ENCODE data around the gene DHX16. TPM values are rescaled to one million over a fixed set of nuclear protein-coding genes. Genes with fewer than 3 reads are reported as not detected.

Gene DHX16
- total RNA-seq, 1 donor from 2014 or later: 38.5 TPM

DNA sequence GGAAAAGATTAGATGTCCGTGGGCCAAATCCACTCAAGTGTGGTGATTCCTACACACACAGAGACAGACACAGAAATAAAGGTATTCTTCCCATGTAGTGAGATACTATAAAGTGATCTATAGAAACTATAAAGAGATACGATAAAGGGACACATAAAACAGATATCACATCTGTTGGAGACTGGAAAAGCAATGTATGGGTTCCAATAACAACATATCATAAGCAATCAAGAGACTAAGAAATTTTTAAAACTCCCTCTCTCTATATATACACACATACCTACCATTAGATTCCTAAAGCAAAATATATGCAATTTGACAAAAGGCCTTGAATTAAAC, 61.0 kb downstream of the DHX16 start:
- Mint-ChIP-seq H3K4me3 (ENCODE audit: unreplicated experiment) (no peak overlapping the region), H3K36me3 (ENCODE audit: low read depth, unreplicated experiment) (peaks cover 40% of the 10 kb centered on the region), H3K9me3 (ENCODE audit: unreplicated experiment) (no peaks in the 10 kb centered on the region), H3K27ac (ENCODE audit: unreplicated experiment) (peak overlapping the region; percentile 49), H3K4me1 (ENCODE audit: unreplicated experiment) (peaks cover 31% of the 10 kb centered on the region), H3K27me3 (ENCODE audit: unreplicated experiment) (peaks cover 14% of the 10 kb centered on the region)
- DNase-seq (ENCODE audit: low spot score): no peak
- TF ChIP-seq, protein P1, sequence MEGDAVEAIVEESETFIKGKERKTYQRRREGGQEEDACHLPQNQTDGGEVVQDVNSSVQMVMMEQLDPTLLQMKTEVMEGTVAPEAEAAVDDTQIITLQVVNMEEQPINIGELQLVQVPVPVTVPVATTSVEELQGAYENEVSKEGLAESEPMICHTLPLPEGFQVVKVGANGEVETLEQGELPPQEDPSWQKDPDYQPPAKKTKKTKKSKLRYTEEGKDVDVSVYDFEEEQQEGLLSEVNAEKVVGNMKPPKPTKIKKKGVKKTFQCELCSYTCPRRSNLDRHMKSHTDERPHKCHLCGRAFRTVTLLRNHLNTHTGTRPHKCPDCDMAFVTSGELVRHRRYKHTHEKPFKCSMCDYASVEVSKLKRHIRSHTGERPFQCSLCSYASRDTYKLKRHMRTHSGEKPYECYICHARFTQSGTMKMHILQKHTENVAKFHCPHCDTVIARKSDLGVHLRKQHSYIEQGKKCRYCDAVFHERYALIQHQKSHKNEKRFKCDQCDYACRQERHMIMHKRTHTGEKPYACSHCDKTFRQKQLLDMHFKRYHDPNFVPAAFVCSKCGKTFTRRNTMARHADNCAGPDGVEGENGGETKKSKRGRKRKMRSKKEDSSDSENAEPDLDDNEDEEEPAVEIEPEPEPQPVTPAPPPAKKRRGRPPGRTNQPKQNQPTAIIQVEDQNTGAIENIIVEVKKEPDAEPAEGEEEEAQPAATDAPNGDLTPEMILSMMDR (IDR thresholded peaks at IDR 0.05; ENCODE audit: unreplicated experiment): no peak

DNA sequence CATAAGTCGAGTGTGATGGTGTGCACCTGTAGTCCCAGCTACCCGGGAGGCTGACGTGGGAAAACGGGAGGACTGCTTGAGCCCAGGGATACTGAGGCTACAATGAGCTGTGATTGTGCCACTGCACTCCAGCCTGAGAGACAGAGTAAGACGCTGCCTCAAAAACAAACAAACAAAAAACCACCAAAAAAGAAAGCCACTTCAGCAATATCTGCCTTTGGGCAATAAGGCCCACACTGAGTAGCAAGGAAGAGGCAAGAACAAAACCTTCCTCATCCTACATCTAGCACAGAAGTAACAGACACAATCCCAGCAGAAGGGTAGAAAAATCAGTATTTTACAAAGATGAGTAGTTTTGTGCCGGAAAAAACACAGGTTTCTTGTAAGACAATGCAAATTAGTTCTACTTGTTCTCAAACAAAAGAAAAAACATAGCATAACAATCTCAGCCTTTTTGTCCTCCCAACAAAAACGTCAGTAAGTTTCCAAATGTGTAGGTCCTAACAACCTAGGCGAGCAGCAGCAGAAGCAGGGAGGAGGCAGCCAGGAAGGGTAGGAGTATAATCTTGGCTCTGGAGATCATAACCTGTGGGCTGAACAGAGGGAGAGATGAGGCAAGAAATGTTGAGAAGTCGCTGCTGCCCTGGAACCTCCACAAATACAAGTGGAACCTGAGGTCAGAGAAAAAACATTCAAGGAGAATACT, 61.5 kb downstream of the DHX16 start:
- no peak for DNase-seq (ENCODE audit: low spot score)
- Mint-ChIP-seq H3K9me3 (ENCODE audit: unreplicated experiment) (no peaks in the 10 kb centered on the region), H3K27ac (ENCODE audit: unreplicated experiment) (peak overlapping the region; percentile 49), H3K4me3 (ENCODE audit: unreplicated experiment) (no peak overlapping the region), H3K36me3 (ENCODE audit: low read depth, unreplicated experiment) (peaks cover 40% of the 10 kb centered on the region), H3K27me3 (ENCODE audit: unreplicated experiment) (peaks cover 12% of the 10 kb centered on the region), H3K4me1 (ENCODE audit: unreplicated experiment) (peaks cover 31% of the 10 kb centered on the region)
- TF ChIP-seq, protein P1 (IDR thresholded peaks at IDR 0.05; ENCODE audit: unreplicated experiment): no peak

DNA sequence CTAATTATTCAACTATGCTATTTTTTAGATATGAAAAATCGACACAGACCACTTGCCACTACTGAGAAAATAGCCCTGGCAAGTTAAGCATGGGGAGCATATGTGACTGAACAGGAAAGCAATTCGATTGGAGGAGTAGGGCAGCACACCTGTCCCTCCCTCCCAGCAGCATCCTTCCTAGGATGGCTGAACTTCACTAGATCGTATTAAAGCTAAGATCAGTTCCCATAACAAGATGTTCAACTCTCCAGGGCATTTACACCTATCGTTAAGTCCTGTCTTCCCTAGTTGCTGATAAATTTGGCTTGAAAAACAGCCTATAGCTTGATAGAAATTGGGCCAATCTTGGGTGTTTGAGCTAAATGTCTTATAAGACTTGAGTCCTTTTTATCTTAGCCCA, 62.7 kb downstream of the DHX16 start:
- H3K36me3 Mint-ChIP-seq (ENCODE audit: low read depth, unreplicated experiment): peaks cover 36% of the 10 kb centered on the region
- TF ChIP-seq, protein P1 (IDR thresholded peaks at IDR 0.05; ENCODE audit: unreplicated experiment): no peak
- no peak for DNase-seq (ENCODE audit: low spot score)
- no peak overlapping the region for H3K27ac Mint-ChIP-seq (ENCODE audit: unreplicated experiment)
- H3K9me3 Mint-ChIP-seq (ENCODE audit: unreplicated experiment): no peaks in the 10 kb centered on the region
- H3K4me3 Mint-ChIP-seq (ENCODE audit: unreplicated experiment): no peak overlapping the region
- H3K27me3 Mint-ChIP-seq (ENCODE audit: unreplicated experiment): peaks cover under 1% of the 10 kb centered on the region
- peaks cover 26% of the 10 kb centered on the region for H3K4me1 Mint-ChIP-seq (ENCODE audit: unreplicated experiment)

DNA sequence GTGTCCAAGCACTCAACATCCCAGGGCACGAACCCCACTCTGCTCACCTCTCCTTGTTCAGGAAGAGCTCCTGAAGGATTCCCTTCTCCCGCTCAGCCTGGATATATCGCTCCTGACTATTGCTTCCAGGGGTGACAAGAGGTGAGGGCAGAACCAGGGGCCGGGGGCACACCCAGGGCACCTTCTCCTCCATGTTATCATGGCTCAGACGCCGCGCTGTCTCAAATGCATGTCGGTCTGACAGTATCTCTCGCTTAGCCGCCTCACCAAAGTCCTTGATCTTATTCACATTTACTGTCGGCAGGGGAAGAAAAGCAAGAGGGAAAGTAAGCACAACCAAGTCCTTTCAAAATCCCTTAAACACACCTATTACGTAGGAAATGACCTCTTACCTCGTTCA, 68.8 kb downstream of the DHX16 start:
- peaks cover 62% of the 10 kb centered on the region for H3K36me3 Mint-ChIP-seq (ENCODE audit: low read depth, unreplicated experiment)
- peak overlapping the region; percentile 60 for H3K4me3 Mint-ChIP-seq (ENCODE audit: unreplicated experiment)
- H3K4me1 Mint-ChIP-seq (ENCODE audit: unreplicated experiment): peaks cover 44% of the 10 kb centered on the region
- TF ChIP-seq, protein P1 (IDR thresholded peaks at IDR 0.05; ENCODE audit: unreplicated experiment): no peak
- H3K27ac Mint-ChIP-seq (ENCODE audit: unreplicated experiment): peak overlapping the region; percentile 81
- H3K9me3 Mint-ChIP-seq (ENCODE audit: unreplicated experiment): no peaks in the 10 kb centered on the region
- peaks cover 14% of the 10 kb centered on the region for H3K27me3 Mint-ChIP-seq (ENCODE audit: unreplicated experiment)
- no peak for DNase-seq (ENCODE audit: low spot score)

Other genes with a start within 250 kb of the DHX16 start
- 274 TPM for gene HLA-E, start 183.5 kb downstream of the DHX16 start, total RNA-seq (ENCODE audit: unreplicated experiment)
- 109 TPM for gene GNL1, start 116.5 kb downstream of the DHX16 start, total RNA-seq (ENCODE audit: unreplicated experiment)
- 12.6 TPM for gene PRR3, start 115.7 kb downstream of the DHX16 start, total RNA-seq (ENCODE audit: unreplicated experiment)
- 57.2 TPM for gene ABCF1, start 101.6 kb downstream of the DHX16 start, total RNA-seq (ENCODE audit: unreplicated experiment)
- 75.8 TPM for gene PPP1R10, start 55.8 kb downstream of the DHX16 start, total RNA-seq (ENCODE audit: unreplicated experiment)
- gene MRPS18B, start 55.2 kb downstream of the DHX16 start, total RNA-seq (ENCODE audit: unreplicated experiment): 39.8 TPM
- 30.3 TPM for gene ATAT1, start 46.1 kb downstream of the DHX16 start, total RNA-seq (ENCODE audit: unreplicated experiment)
- gene C6orf136, start 25.9 kb downstream of the DHX16 start, total RNA-seq (ENCODE audit: unreplicated experiment): 15.1 TPM
- gene PPP1R18, start 13.6 kb upstream of the DHX16 start, total RNA-seq (ENCODE audit: unreplicated experiment): 285 TPM
- 26.0 TPM for gene NRM, start 18.0 kb upstream of the DHX16 start, total RNA-seq (ENCODE audit: unreplicated experiment)
- gene MDC1, start 44.3 kb upstream of the DHX16 start, total RNA-seq (ENCODE audit: unreplicated experiment): 51.7 TPM
- gene TUBB, start 47.3 kb upstream of the DHX16 start, total RNA-seq (ENCODE audit: unreplicated experiment): 1,094 TPM
- 136 TPM for gene FLOT1, start 69.7 kb upstream of the DHX16 start, total RNA-seq (ENCODE audit: unreplicated experiment)
- gene IER3, start 71.5 kb upstream of the DHX16 start, total RNA-seq (ENCODE audit: unreplicated experiment): 4.8 TPM
- gene DDR1, start 211.5 kb upstream of the DHX16 start, total RNA-seq (ENCODE audit: unreplicated experiment): 8.2 TPM
- gene GTF2H4, start 235.2 kb upstream of the DHX16 start, total RNA-seq (ENCODE audit: unreplicated experiment): 47.6 TPM
- gene VARS2, start 241.2 kb upstream of the DHX16 start, total RNA-seq (ENCODE audit: unreplicated experiment): 20.0 TPM

Data from endothelial cell (in vitro differentiated cells).